K562 (cell line): ENCODE data around the gene HCFC1R1. TPM values are rescaled to one million over a fixed set of nuclear protein-coding genes. Genes with fewer than 3 reads are reported as not detected.

Experiments
- BRF2 ChIP-seq: IDR thresholded peaks from 3 replicates; pipeline ENCODE4 v1.6.1; 2011; ENCODE audit warnings: borderline replicate concordance, mild to moderate bottlenecking; ENCODE audit not compliant: insufficient read length, insufficient read depth
- FOXK1 ChIP-seq: sonication (generic); formaldehyde crosslinking; IDR thresholded peaks from 2 replicates; pipeline ENCODE4 v1.8.0; 2022; ENCODE audit warnings: missing genetic modification reagents, mild to moderate bottlenecking, borderline replicate concordance
- HDAC8 ChIP-seq: fragments of 450-650 bp; IDR thresholded peaks from 2 replicates; pipeline ENCODE4 v1.6.1; 2016; ENCODE audit warnings: mild to moderate bottlenecking, missing genetic modification characterization, moderate library complexity, missing compliant biosample characterization
- MEF2D ChIP-seq: conservative IDR thresholded peaks from 2 replicates; pipeline ENCODE4 v1.6.1; 2016; ENCODE audit warnings: low read depth, missing genetic modification characterization, missing compliant biosample characterization
- PRDM10 ChIP-seq: fragments of 450-650 bp; IDR thresholded peaks from 2 replicates; pipeline ENCODE4 v1.6.1; 2018; ENCODE audit not compliant: partially characterized antibody
- PTTG1 ChIP-seq: fragments of 450-650 bp; IDR thresholded peaks from 2 replicates; pipeline ENCODE4 v1.6.1; 2016; ENCODE audit warnings: low read depth, mild to moderate bottlenecking, missing genetic modification characterization, missing compliant biosample characterization
- RUNX1 ChIP-seq: sonication (generic); IDR thresholded peaks from 2 replicates; pipeline ENCODE4 v1.6.1; 2016; ENCODE audit warnings: antibody characterized with exemption, low read depth
- SAP30 ChIP-seq: fragments of 200-600 bp; sonication (generic); IDR thresholded peaks from 2 replicates; pipeline ENCODE4 v1.6.1; 2012; ENCODE audit warnings: borderline replicate concordance, low read depth, mild to moderate bottlenecking, moderate library complexity, low read length, control low read depth, inconsistent platforms; ENCODE audit not compliant: insufficient read depth, poor library complexity, severe bottlenecking
- SP1 ChIP-seq: sonication (generic); formaldehyde crosslinking; IDR thresholded peaks from 2 replicates; pipeline ENCODE4 v1.8.1; 2022; ENCODE audit warnings: mild to moderate bottlenecking, missing genetic modification reagents
- ZFP36 ChIP-seq: fragments of 150-350 bp; IDR thresholded peaks from 2 replicates; pipeline ENCODE4 v1.6.1; 2018; ENCODE audit warnings: low read length, low read depth; ENCODE audit not compliant: partially characterized antibody
- ZNF133 ChIP-seq: fragments of 250-450 bp; sonication (Bioruptor Pico); IDR thresholded peaks from 2 replicates; pipeline ENCODE4 v1.4.0; 2020; ENCODE audit warnings: mild to moderate bottlenecking
- ZNF655 ChIP-seq: fragments of 250-450 bp; sonication (Bioruptor Pico); IDR thresholded peaks from 2 replicates; pipeline ENCODE4 v1.5.0; 2021
- polyA plus RNA-seq, 8 experiments: library from polyadenylated mRNA; depleted of rRNA in 4 of 8; stranded (reverse) in 5 of 8; unstranded in 3 of 8; fragments of >200 nt; fragmentation: Nextera tagmentation in 2 of 8; fragmentation: Illumina TruSeq in 1 of 8; extraction: Ambion mirVana in 2 of 8; extraction: Trizol in 1 of 8; gene quantifications; 2 replicates each; pipeline versions ENCODE4 v1.2.1 to v1.2.3, GENCODE V29; 2011 to 2014; ENCODE audit warnings: inconsistent platforms in 1 of 8, missing spikeins in 1 of 8
- total RNA-seq, 7 experiments: library from RNA; depleted of rRNA in 6 of 7; stranded (reverse); fragments of >200 nt in 6 of 7; fragmentation: Illumina TruSeq in 2 of 7; extraction: Trizol in 2 of 7; gene quantifications; 2 replicates each; pipeline versions ENCODE4 v1.2.1 to v1.2.3, GENCODE V29; 2011 to 2021; ENCODE audit warnings: low replicate concordance in 1 of 7
- TF ChIP-seq, protein P1 (sequence below): fragments of 250-450 bp; sonication (Bioruptor Pico); IDR thresholded peaks from 2 replicates; pipeline ENCODE4 v1.8.0; 2022; ENCODE audit warnings: inconsistent platforms
- TF ChIP-seq, protein P2 (sequence below): sonication (generic); formaldehyde crosslinking; IDR thresholded peaks from 2 replicates; pipeline ENCODE4 v1.9.0; 2022; ENCODE audit warnings: mild to moderate bottlenecking, missing genetic modification reagents
- TF ChIP-seq, protein P3 (sequence below): fragments of 250-450 bp; sonication (Bioruptor Pico); IDR thresholded peaks from 2 replicates; pipeline ENCODE4 v1.8.0; 2021; ENCODE audit warnings: borderline replicate concordance, mild to moderate bottlenecking, moderate library complexity; ENCODE audit not compliant: poor library complexity, severe bottlenecking
- TF ChIP-seq, protein P4 (sequence below): fragments of 450-650 bp; formaldehyde crosslinking; IDR thresholded peaks from 2 replicates; pipeline ENCODE4 v1.4.0; 2022; ENCODE audit warnings: missing genetic modification characterization

Gene HCFC1R1
- total and polyA plus RNA-seq, 9 of the 15 experiments (the other 6 are each of a cell fraction or from before 2014, with no cell fraction given) = 2.2 to 29.0 (median 11.2) TPM

- TF ChIP-seq, protein P1, sequence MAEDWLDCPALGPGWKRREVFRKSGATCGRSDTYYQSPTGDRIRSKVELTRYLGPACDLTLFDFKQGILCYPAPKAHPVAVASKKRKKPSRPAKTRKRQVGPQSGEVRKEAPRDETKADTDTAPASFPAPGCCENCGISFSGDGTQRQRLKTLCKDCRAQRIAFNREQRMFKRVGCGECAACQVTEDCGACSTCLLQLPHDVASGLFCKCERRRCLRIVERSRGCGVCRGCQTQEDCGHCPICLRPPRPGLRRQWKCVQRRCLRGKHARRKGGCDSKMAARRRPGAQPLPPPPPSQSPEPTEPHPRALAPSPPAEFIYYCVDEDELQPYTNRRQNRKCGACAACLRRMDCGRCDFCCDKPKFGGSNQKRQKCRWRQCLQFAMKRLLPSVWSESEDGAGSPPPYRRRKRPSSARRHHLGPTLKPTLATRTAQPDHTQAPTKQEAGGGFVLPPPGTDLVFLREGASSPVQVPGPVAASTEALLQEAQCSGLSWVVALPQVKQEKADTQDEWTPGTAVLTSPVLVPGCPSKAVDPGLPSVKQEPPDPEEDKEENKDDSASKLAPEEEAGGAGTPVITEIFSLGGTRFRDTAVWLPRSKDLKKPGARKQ (CRISPR knock-in tag) = 0 out of 2 replicates have a peak, but pooled peaks have one; percentile 19
- no peak for TF ChIP-seq BRF2
- TF ChIP-seq MEF2D (tag) = no peak
- TF ChIP-seq, protein P2, sequence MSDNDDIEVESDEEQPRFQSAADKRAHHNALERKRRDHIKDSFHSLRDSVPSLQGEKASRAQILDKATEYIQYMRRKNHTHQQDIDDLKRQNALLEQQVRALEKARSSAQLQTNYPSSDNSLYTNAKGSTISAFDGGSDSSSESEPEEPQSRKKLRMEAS = no peak
- no peak for TF ChIP-seq RUNX1
- TF ChIP-seq ZNF655 = no peak
- no peak for TF ChIP-seq PTTG1 (tag)
- TF ChIP-seq, protein P3, sequence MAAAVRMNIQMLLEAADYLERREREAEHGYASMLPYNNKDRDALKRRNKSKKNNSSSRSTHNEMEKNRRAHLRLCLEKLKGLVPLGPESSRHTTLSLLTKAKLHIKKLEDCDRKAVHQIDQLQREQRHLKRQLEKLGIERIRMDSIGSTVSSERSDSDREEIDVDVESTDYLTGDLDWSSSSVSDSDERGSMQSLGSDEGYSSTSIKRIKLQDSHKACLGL (CRISPR knock-in tag) = no peak
- TF ChIP-seq FOXK1 (CRISPR knock-in tag) = no peak
- no peak for TF ChIP-seq PRDM10
- no peak for TF ChIP-seq ZNF133
- 0 out of 2 replicates have a peak, but pooled peaks have one; percentile 20 for TF ChIP-seq SP1 (CRISPR knock-in tag)
- TF ChIP-seq SAP30 = peak; percentile 39
- TF ChIP-seq HDAC8 (tag) = no peak
- no peak for TF ChIP-seq ZFP36
- TF ChIP-seq, protein P4, sequence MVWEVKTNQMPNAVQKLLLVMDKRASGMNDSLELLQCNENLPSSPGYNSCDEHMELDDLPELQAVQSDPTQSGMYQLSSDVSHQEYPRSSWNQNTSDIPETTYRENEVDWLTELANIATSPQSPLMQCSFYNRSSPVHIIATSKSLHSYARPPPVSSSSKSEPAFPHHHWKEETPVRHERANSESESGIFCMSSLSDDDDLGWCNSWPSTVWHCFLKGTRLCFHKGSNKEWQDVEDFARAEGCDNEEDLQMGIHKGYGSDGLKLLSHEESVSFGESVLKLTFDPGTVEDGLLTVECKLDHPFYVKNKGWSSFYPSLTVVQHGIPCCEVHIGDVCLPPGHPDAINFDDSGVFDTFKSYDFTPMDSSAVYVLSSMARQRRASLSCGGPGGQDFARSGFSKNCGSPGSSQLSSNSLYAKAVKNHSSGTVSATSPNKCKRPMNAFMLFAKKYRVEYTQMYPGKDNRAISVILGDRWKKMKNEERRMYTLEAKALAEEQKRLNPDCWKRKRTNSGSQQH (CRISPR knock-in tag) = peak; percentile 93
Observed at GRCh38 chr16:3019594-3020246, 4.0 kb downstream of the HCFC1R1 start (continued).
